Measurements from ENCODE around the gene DDX49. TPM values are rescaled to one million over a fixed set of nuclear protein-coding genes. Genes with fewer than 3 reads are reported as not detected.

DDX49 gene, protein sequence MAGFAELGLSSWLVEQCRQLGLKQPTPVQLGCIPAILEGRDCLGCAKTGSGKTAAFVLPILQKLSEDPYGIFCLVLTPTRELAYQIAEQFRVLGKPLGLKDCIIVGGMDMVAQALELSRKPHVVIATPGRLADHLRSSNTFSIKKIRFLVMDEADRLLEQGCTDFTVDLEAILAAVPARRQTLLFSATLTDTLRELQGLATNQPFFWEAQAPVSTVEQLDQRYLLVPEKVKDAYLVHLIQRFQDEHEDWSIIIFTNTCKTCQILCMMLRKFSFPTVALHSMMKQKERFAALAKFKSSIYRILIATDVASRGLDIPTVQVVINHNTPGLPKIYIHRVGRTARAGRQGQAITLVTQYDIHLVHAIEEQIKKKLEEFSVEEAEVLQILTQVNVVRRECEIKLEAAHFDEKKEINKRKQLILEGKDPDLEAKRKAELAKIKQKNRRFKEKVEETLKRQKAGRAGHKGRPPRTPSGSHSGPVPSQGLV
- total RNA-seq, result 56.5 and 68.6 TPM in 2 replicates

DNA sequence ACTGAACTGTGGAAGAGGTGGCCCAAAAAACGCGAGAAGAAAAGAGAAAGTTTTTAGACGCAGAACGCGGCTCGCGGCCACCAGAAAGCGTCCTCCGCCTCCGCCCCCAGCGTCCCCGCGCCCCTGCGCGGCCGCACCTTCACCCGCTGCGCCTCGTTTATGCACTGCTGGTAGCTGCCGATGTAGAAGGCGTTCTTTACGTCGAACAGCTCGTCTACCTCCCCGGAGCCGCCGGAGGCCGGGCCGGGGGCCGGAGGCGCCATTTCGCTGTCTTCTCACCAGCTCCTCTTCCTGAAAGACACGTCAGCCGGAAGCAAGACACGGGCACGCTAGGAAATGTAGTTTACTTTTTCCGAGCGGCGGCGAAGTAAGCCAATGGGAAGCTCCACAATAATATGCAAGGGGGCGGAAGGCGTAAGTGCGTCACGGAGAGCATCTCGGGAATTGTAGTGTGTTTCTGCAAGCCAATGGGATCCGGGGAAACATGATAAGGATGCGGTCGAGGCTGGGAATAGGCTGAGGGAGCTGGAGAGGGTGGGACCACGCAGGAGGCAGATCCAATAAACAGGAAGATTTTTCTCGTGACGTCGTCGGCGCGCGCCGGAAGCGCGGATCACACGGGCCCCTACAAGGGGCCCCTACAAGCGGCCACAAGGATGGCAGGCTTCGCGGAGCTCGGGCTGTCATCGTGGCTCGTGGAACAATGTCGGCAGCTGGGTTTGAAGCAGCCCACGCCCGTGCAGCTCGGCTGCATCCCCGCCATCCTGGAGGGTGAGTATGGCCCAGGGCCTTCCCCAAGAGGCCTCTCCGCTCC, at the start of gene DDX49, which contains the start of gene COPE:
Gene DDX49 (plus strand): TSS at position 630 of the 814 bp plus-strand sequence. CDS start 27 bp downstream, at position 657.
Gene COPE (minus strand): TSS at position 302 of the 814 bp plus-strand sequence. CDS start 39 bp downstream, at position 263.

DNA sequence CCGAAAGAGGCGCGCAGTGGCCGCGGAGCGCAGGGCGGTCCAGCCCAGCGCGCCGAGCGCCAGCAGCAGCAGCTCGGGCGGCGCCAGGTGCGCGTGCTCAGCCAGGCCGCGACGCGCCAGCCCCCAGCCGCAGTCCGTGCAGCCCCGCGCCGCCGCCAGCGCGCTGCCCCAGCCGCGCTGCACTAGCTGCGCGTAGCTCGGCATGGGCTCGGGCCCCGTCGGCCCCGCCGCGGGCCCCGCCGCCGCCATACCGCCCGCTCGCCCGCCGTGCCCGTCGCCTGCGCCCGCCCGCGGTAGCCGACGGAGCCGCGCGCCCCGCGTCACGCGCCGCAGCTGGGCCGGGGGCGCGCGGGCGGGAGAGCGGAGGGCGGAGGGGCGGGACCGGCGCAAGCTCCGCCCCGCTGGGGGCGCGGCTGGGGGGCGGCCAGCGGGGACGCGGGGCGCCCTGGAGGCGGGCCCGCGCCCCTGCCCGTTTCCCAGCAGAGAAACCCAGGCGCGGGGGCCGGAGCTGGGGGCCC, 23.6 kb upstream of the DDX49 start, which contains the start of gene CERS1:
Gene CERS1 (minus strand): TSS at position 335 of the 518 bp plus-strand sequence. CDS start 86 bp downstream, at position 249.

DNA sequence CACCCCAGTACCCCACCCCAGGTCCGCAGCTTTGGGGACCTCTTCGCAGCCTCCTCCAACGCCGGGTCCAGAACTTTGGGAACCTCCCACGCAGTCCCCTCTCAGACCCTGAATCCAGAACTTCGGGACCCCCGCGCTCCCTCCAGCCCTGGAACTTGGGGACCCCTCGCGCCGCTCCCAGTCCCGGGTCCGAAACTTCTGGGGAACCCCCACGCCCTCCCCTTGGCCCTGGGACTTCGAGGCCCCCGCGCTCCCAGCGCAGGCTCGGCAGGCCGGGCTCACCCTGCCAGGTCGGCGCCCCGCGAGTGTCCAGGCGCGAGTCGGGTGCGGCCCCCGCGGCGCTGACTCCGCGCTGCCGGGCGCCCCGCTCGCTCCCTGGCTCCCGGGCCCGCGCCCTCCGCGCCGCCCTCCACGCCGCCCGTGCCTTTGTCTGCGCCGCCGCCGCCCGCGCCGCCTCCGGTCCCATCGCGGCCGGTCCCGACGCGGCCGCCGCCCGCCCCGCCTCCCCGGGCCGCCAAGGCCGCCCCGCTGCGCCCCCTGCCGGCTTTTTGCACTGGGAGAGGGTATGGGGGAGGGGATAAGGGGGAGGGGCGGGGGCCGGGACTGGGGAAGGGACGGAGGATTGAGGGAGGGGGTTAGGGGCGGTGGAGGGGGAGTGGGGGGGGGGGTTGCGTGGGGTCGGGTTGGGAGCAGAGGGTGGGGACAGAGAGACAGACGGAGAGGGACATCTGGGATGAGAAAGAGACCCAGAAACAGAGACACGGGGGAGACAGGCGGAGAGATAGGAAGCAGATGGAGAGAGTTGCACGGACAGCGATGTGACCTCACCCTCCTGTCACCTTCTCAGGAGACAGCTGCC, 21.5 kb downstream of the DDX49 start, which contains the start of gene HOMER3:
Gene HOMER3 (minus strand): TSS at position 449 of the 859 bp plus-strand sequence. CDS start 2,235 bp downstream, outside the sequence.

Other genes with a start within 250 kb of the DDX49 start
- 0.90 and 1.2 TPM in 2 replicates for gene CRTC1, start 236.0 kb upstream of the DDX49 start, total RNA-seq
- gene COMP, start 128.4 kb upstream of the DDX49 start, total RNA-seq, result not detected in 2 replicates
- 62.9 and 69.7 TPM in 2 replicates for gene UPF1, start 87.8 kb upstream of the DDX49 start, total RNA-seq
- gene CERS1, start 23.6 kb upstream of the DDX49 start, total RNA-seq, result 3.2 and 4.5 TPM in 2 replicates
- 172 and 214 TPM in 2 replicates for gene COPE, start 328 bp upstream of the DDX49 start, total RNA-seq
- 120 and 160 TPM in 2 replicates for gene HOMER3, start 21.5 kb downstream of the DDX49 start, total RNA-seq
- 17.4 and 25.4 TPM in 2 replicates for gene SUGP2, start 113.8 kb downstream of the DDX49 start, total RNA-seq
- 52.1 and 62.9 TPM in 2 replicates for gene ARMC6, start 113.9 kb downstream of the DDX49 start, total RNA-seq
- 2.8 and 3.7 TPM in 2 replicates for gene SLC25A42, start 144.3 kb downstream of the DDX49 start, total RNA-seq
- gene TMEM161A, start 218.8 kb downstream of the DDX49 start, total RNA-seq, result 18.4 and 27.2 TPM in 2 replicates